Dendritic cell treated with granulocyte-macrophage colony-stimulating factor and Interleukin-4, amounts not matched to agents 40 ng/mL and 50 ng/mL, for 4 days (primary cell): ENCODE measurements around the gene KRT14.

Experiments
- H3K27ac Mint-ChIP-seq: one replicate; pipeline ENCODE4 v1.8.0; 2022; ENCODE audit warnings: mild to moderate bottlenecking, mixed read lengths
- H3K27me3 Mint-ChIP-seq: one replicate; pipeline ENCODE4 v1.8.0; 2022; ENCODE audit warnings: mild to moderate bottlenecking, mixed read lengths
- H3K36me3 Mint-ChIP-seq: one replicate; pipeline ENCODE4 v1.8.0; 2022; ENCODE audit warnings: low read depth, mixed read lengths
- H3K4me1 Mint-ChIP-seq: one replicate; pipeline ENCODE4 v1.8.0; 2022; ENCODE audit warnings: low read depth, mixed read lengths
- H3K4me3 Mint-ChIP-seq: one replicate; pipeline ENCODE4 v1.8.0; 2022; ENCODE audit warnings: mild to moderate bottlenecking, moderate library complexity, mixed read lengths
- H3K9me3 Mint-ChIP-seq: one replicate; pipeline ENCODE4 v1.8.0; 2022; ENCODE audit warnings: mixed read lengths
- intact Hi-C: fragments of 100-400 bp; cut with micrococcal nuclease; formaldehyde crosslinking; loops from one replicate; pipeline ENCODE4 v1.15.0; 2022

KRT14 gene

DNA sequence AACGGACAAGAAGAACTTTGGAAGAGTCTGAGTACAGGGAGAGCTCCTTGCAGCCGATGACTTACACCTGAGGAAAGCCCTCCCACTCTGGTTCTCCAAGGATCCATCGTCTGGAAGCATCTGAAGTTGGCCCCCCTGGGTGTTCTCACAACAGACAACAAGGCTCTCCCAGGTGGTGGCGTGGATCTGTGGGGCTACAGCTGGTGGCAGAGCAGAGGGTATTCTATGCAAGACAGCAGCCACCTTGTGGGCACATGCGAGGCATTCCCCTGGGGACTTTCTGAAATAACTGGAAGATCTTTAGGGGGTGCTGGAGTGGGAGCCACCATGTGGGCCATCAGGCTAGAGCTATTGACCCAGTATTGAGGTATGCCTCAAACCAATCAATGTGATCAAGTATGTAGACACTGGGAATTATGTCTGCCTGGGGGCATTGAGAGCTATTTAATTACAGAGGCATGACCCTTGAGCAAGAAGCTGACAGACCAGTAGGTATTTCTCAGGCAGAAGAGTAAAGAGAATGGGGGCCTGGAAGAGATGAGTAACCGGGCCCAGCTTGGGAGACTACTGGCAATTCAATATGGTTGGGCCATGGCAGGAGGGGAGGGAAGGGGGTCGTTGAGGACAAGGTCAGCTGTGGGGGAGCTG, 51.7 kb downstream of the KRT14 start:
- intact Hi-C loops, result no loop called here
- Mint-ChIP-seq H3K9me3 (no peaks in the 10 kb centered on the region), H3K27ac (no peak overlapping the region), H3K4me3 (no peak overlapping the region), H3K36me3 (no peaks in the 10 kb centered on the region), H3K4me1 (no peaks in the 10 kb centered on the region), H3K27me3 (peaks cover 64% of the 10 kb centered on the region)

DNA sequence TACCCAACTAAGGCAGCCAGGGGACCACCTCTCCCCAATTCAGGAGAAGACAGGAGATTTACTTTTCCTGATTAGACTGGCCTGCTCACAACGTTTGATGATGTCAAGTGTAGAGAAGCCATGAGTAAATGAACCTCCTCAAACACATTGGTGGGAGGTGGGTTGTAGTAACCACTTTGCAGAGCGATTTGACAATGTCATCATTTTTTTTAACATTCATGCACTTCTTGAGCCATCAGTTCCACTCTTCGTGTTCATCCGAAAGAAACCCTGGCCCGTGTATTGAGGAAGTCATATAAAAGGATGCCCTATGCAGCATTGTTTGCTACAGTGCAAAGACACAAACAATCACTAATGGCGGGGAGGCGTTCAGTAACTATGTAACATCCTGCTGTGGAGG, 53.1 kb downstream of the KRT14 start:
- Mint-ChIP-seq H3K27ac (no peak overlapping the region), H3K27me3 (peaks cover 77% of the 10 kb centered on the region), H3K9me3 (no peaks in the 10 kb centered on the region), H3K4me1 (peaks cover 10% of the 10 kb centered on the region), H3K36me3 (no peaks in the 10 kb centered on the region), H3K4me3 (no peak overlapping the region)
- intact Hi-C loops, result no loop called here

DNA sequence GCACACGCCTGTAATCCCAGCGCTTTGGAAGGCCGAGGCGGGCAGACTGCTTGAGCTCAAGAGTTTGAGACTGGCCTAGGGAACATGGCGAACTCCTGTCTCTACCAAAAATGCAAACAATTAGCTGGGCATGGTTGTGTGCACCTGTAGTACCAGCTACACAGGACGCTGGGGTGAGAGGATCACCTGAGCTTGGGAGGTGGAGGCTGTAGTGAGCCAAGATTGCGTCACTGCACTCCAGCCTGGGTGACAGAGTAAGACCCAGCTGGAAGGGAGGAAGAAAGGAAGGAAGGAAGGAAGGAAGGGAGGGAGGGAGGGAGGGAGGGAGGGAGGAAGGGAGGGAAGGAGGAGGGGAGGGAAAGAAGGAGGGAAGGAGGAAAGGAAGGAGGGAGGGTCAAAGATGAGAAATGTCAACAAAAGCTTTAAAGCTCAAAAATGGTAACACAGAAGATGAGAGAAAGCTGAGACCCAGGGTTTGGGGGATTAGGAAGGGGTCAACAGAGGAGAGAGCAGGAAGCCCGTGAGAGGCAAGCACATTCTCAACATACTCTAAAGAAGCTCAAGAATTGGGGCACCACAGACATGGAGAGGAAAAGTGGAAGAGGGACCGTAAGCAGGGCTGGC, 53.6 kb downstream of the KRT14 start:
- intact Hi-C loops, result no loop called here
- Mint-ChIP-seq H3K9me3 (no peaks in the 10 kb centered on the region), H3K36me3 (no peaks in the 10 kb centered on the region), H3K4me1 (peaks cover 16% of the 10 kb centered on the region), H3K27me3 (peaks cover 81% of the 10 kb centered on the region), H3K4me3 (no peak overlapping the region), H3K27ac (no peak overlapping the region)
